Measurements from ENCODE around the gene PTPRR.
A peak's percentile ranks its signal among the peaks of the same experiment; 100 is the strongest.

The PTPRR gene

DNA sequence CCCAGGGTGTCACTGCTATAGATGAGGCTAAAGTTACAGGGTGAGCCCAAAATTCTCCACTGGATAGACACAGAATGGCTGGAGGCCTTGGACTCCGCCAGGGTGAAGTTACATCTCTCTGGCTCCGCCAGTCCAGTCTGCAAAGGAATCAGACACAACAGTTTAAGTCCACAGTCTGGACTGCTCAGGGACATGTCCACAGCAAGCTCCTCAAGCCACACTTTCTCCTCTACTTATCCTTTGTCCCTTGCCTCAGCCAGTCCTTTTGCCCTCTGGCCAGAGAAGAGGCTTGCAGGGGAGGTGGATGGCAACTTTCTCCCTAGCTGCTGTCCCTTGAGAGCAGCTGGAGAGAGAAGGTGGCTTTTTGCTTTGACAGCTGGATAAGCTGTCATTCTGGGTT lies 311.3 kb downstream of the PTPRR start:
- POLR2A ChIA-PET = no interaction called here
- peak overlapping the region; percentile 59; the same call in 1 of the 2 replicates for H3K4me3 ChIP-seq (ENCODE audit: low read depth, low read length)
- DNase-seq (ENCODE audit: low read depth, low spot score) = no peak
- CTCF ChIA-PET = interaction anchor here (1.2 to 1.5 kb wide), 2 partner anchors 9 to 83 kb away, joined by 4 read pairs; no protein-coding TSS in a partner anchor
- TF ChIP-seq, protein P1, sequence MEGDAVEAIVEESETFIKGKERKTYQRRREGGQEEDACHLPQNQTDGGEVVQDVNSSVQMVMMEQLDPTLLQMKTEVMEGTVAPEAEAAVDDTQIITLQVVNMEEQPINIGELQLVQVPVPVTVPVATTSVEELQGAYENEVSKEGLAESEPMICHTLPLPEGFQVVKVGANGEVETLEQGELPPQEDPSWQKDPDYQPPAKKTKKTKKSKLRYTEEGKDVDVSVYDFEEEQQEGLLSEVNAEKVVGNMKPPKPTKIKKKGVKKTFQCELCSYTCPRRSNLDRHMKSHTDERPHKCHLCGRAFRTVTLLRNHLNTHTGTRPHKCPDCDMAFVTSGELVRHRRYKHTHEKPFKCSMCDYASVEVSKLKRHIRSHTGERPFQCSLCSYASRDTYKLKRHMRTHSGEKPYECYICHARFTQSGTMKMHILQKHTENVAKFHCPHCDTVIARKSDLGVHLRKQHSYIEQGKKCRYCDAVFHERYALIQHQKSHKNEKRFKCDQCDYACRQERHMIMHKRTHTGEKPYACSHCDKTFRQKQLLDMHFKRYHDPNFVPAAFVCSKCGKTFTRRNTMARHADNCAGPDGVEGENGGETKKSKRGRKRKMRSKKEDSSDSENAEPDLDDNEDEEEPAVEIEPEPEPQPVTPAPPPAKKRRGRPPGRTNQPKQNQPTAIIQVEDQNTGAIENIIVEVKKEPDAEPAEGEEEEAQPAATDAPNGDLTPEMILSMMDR (IDR thresholded peaks at IDR 0.05; ENCODE audit: insufficient read depth, low read length, missing control alignments) = no peak

- CTCF ChIA-PET = no interaction called here
- TF ChIP-seq, protein P1 (IDR thresholded peaks at IDR 0.05; ENCODE audit: insufficient read depth, low read length, missing control alignments) = no peak
- POLR2A ChIA-PET = no interaction called here
- DNase-seq (ENCODE audit: low read depth, low spot score) = no peak
- H3K4me3 ChIP-seq (ENCODE audit: low read depth, low read length) = no peak overlapping the region
These were observed 312.4 kb downstream of the PTPRR start for GRCh38 chr12:70608184-70608583.

DNA sequence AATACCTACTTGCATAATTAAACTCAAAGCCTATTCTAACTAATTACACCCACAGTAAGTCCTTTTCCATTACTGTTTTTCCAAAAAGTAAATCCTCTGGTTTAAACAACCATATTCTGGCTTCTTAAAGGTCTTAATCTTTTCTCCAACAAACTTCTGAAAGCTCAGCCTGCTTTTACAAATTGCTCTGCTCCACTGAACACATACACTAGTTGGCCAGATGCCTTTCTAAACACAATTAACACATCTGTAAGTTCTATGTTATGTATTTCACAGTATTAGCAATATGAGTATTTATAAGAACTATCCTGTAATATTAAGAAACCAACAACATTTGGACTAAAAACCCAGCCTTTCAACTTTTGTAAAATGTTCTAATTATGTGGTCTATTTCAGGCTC lies 313.4 kb downstream of the PTPRR start:
- TF ChIP-seq, protein P1 (IDR thresholded peaks at IDR 0.05; ENCODE audit: insufficient read depth, low read length, missing control alignments) = no peak
- ChIA-PET POLR2A (no interaction called here), CTCF (no interaction called here)
- DNase-seq (ENCODE audit: low read depth, low spot score) = no peak
- H3K4me3 ChIP-seq (ENCODE audit: low read depth, low read length) = no peak overlapping the region

DNA sequence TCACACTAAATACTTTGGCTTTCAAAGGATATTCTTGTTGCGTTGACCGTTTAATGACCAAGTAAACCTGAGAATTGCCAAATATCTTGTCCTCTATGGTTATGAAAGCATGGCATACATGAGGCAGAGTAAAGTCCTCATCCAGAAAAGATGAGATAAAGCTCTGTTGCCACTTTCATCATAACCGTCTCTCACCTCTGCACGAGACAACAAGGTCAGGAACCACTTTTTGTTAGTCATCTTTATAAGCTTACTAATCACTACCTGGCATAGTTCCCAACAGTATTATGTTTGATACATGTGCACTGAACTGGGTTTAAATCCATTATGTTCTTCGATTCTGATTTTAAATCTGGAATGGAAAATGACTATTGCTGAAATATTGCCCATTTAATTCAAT lies 314.6 kb downstream of the PTPRR start:
- POLR2A ChIA-PET = no interaction called here

DNA sequence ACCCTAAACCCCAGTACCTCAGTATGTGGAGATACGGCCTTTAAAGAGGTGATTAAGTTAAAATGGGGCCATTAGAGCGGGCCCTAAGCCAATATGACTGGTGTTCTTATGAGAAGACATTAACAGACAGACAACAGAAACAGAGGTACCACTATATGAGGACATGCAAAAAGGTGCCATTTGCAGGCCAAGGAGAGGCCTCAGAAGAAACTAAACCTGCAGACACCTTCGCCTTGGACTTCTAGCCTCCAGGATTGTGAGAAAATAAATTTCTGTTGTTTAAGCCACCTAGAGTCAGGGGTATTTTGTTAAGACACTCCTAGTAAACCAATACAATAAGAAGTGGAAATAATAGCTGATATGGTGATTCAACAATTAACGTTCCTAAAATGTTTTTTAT lies 315.9 kb downstream of the PTPRR start:
- no peak for DNase-seq (ENCODE audit: low read depth, low spot score)
- ChIA-PET POLR2A (no interaction called here), CTCF (interaction anchor here (2.5 kb wide), 1 partner anchor 115 kb away, joined by 9 read pairs; no protein-coding TSS in a partner anchor)
- TF ChIP-seq, protein P1 (IDR thresholded peaks at IDR 0.05; ENCODE audit: insufficient read depth, low read length, missing control alignments) = no peak
- H3K4me3 ChIP-seq (ENCODE audit: low read depth, low read length) = no peak overlapping the region

More for the DNA sequence above, 314.6 kb downstream of the PTPRR start:
- no peak overlapping the region for H3K4me3 ChIP-seq (ENCODE audit: low read depth, low read length)
- no peak for DNase-seq (ENCODE audit: low read depth, low spot score)
- TF ChIP-seq, protein P1 (IDR thresholded peaks at IDR 0.05; ENCODE audit: insufficient read depth, low read length, missing control alignments) = no peak
- CTCF ChIA-PET = interaction anchor here (0.6 to 2.5 kb wide), 5 partner anchors 9 to 1494 kb away, joined by 3 to 9 read pairs (median 4); no protein-coding TSS in a partner anchor

- ChIA-PET POLR2A (no interaction called here), CTCF (interaction anchor here (0.6 to 2.9 kb wide), 6 partner anchors 13 to 702 kb away, joined by 3 to 18 read pairs (median 3); no protein-coding TSS in a partner anchor)
- TF ChIP-seq, protein P1 (IDR thresholded peaks at IDR 0.05; ENCODE audit: insufficient read depth, low read length, missing control alignments) = no peak
These were observed 317.5 kb downstream of the PTPRR start for GRCh38 chr12:70603044-70603443.

More at GRCh38 chr12:70603044-70603443, 317.5 kb downstream of the PTPRR start:
- DNase-seq (ENCODE audit: low read depth, low spot score) = no peak
- H3K4me3 ChIP-seq (ENCODE audit: low read depth, low read length) = no peak overlapping the region
